Neutrophil (primary cell): ENCODE data around the gene ANKRD39.

Experiments
- H3K27ac ChIP-seq: fragments of 200-600 bp; sonication (generic); 2 replicates; pipeline ENCODE4 v1.5.1; 2016; ENCODE audit warnings: mild to moderate bottlenecking, moderate library complexity
- H3K27me3 ChIP-seq: fragments of 200-600 bp; sonication (generic); 2 replicates; pipeline ENCODE4 v1.6.0; 2016; ENCODE audit warnings: mild to moderate bottlenecking
- H3K36me3 ChIP-seq: fragments of 200-600 bp; sonication (generic); 2 replicates; pipeline ENCODE4 v1.5.1; 2017
- H3K4me1 ChIP-seq, 2 experiments: fragments of 200-600 bp in 1 of 2; sonication (generic) in 1 of 2; 1 replicate in 1 of 2; 2 replicates in 1 of 2; pipeline versions ENCODE4 v1.5.1 to v1.6.1; 2013 to 2016; ENCODE audit warnings: low read depth in 1 of 2, low read length in 1 of 2, mild to moderate bottlenecking in 1 of 2, moderate library complexity in 1 of 2; ENCODE audit not compliant: control insufficient read depth in 1 of 2, insufficient read depth in 1 of 2
- H3K4me3 ChIP-seq, 2 experiments: fragments of 200-600 bp in 1 of 2; sonication (generic) in 1 of 2; 1 replicate in 1 of 2; 2 replicates in 1 of 2; pipeline ENCODE4 v1.5.1; 2013 to 2016; ENCODE audit warnings: low read depth in 1 of 2, low read length in 1 of 2, mild to moderate bottlenecking in 1 of 2, moderate library complexity in 1 of 2
- H3K9me3 ChIP-seq: fragments of 200-600 bp; sonication (generic); 2 replicates; pipeline ENCODE4 v1.5.1; 2016
- CTCF ChIP-seq: fragments of 200-600 bp; sonication (generic); IDR thresholded peaks from 2 replicates; pipeline ENCODE4 v1.5.1; 2016; ENCODE audit warnings: antibody characterized with exemption

Gene ANKRD39

GRCh38 chr2:96880891-96881273, 23.1 kb upstream of the ANKRD39 start:
- Histone ChIP-seq H3K4me3 (no peak overlapping the region), H3K27ac (no peak overlapping the region), H3K36me3 (no peaks in the 10 kb centered on the region), H3K27me3 (peaks cover 43% of the 10 kb centered on the region), H3K4me1 (peaks cover 0 to 3% of the 10 kb centered on the region in 2 experiments), H3K9me3 (no peaks in the 10 kb centered on the region)
- no peak for TF ChIP-seq CTCF

GRCh38 chr2:96879545-96880040, 21.8 kb upstream of the ANKRD39 start:
- Histone ChIP-seq H3K27me3 (peaks cover 53% of the 10 kb centered on the region), H3K4me1 (no peaks in the 10 kb centered on the region), H3K4me3 (no peak overlapping the region), H3K36me3 (no peaks in the 10 kb centered on the region), H3K9me3 (no peaks in the 10 kb centered on the region), H3K27ac (no peak overlapping the region)
- TF ChIP-seq CTCF = no peak

GRCh38 chr2:96878796-96879544, 21.2 kb upstream of the ANKRD39 start:
- no peak for TF ChIP-seq CTCF
- Histone ChIP-seq H3K9me3 (no peaks in the 10 kb centered on the region), H3K4me3 (no peak overlapping the region), H3K36me3 (no peaks in the 10 kb centered on the region), H3K27ac (no peak overlapping the region), H3K4me1 (no peaks in the 10 kb centered on the region), H3K27me3 (peaks cover 59% of the 10 kb centered on the region)

- TF ChIP-seq CTCF = no peak
- H3K36me3 ChIP-seq = no peaks in the 10 kb centered on the region
- H3K27me3 ChIP-seq = peaks cover 64% of the 10 kb centered on the region
- no peak overlapping the region for H3K4me3 ChIP-seq
- H3K4me1 ChIP-seq = no peaks in the 10 kb centered on the region
- no peak overlapping the region for H3K27ac ChIP-seq
- no peaks in the 10 kb centered on the region for H3K9me3 ChIP-seq
Observed at GRCh38 chr2:96878171-96878570, 20.4 kb upstream of the ANKRD39 start.

GRCh38 chr2:96877631-96878092, 19.8 kb upstream of the ANKRD39 start:
- Histone ChIP-seq H3K9me3 (no peaks in the 10 kb centered on the region), H3K27ac (no peak overlapping the region), H3K27me3 (peaks cover 65% of the 10 kb centered on the region), H3K4me3 (no peak overlapping the region), H3K4me1 (no peaks in the 10 kb centered on the region), H3K36me3 (no peaks in the 10 kb centered on the region)
- TF ChIP-seq CTCF = no peak
